Calu3 (cell line): ENCODE measurements around the gene WNK2. TPM values are rescaled to one million over a fixed set of nuclear protein-coding genes. Genes with fewer than 3 reads are reported as not detected.
A peak's percentile ranks its signal among the peaks of the same experiment; 100 is the strongest.

Source experiments
- BruUV-seq: library from RNA; stranded (reverse); fragments of 400-500 nt; replicated peaks from 2 replicates; lab custom pipeline; 2021; lab: Mats Ljungman, UMichigan
- CTCF ChIA-PET: fragments of 300-600 bp; sonication (Branson Sonifier 250); formaldehyde crosslinking; loops from one replicate; lab custom pipeline; 2022; ENCODE audit warnings: antibody characterized with exemption; lab: Charles Lee
- DNase-seq: peaks from one replicate; pipeline ENCODE4 v3.0.0; 2022
- H3K27ac Mint-ChIP-seq: one replicate; pipeline ENCODE4 v1.8.0; 2022; ENCODE audit warnings: mixed read lengths; ENCODE audit not compliant: unreplicated experiment
- H3K27me3 Mint-ChIP-seq: one replicate; pipeline ENCODE4 v1.8.0; 2022; ENCODE audit warnings: mixed read lengths; ENCODE audit not compliant: unreplicated experiment
- H3K36me3 Mint-ChIP-seq: one replicate; pipeline ENCODE4 v1.8.0; 2022; ENCODE audit warnings: mild to moderate bottlenecking, moderate library complexity, mixed read lengths; ENCODE audit not compliant: insufficient read depth, unreplicated experiment
- H3K4me1 Mint-ChIP-seq: one replicate; pipeline ENCODE4 v1.8.0; 2022; ENCODE audit warnings: mild to moderate bottlenecking, low read depth, mixed read lengths; ENCODE audit not compliant: unreplicated experiment
- H3K4me3 Mint-ChIP-seq: one replicate; pipeline ENCODE4 v1.8.0; 2022; ENCODE audit warnings: mild to moderate bottlenecking, low read depth, moderate library complexity, mixed read lengths; ENCODE audit not compliant: unreplicated experiment
- H3K9me3 Mint-ChIP-seq: one replicate; pipeline ENCODE4 v1.8.0; 2022; ENCODE audit warnings: low read depth, mixed read lengths; ENCODE audit not compliant: unreplicated experiment
- intact Hi-C: fragments of 100-400 bp; cut with micrococcal nuclease; formaldehyde crosslinking; loops from one replicate; pipeline ENCODE4 v1.10.0; 2022; ENCODE audit not compliant: unreplicated experiment
- total RNA-seq: library from RNA; stranded (reverse); gene quantifications from 2 replicates; pipeline ENCODE4 v1.2.3, GENCODE V29; 2022
- TF ChIP-seq, protein P1 (sequence below): fragments of 200-600 bp; IDR thresholded peaks from one replicate; pipeline ENCODE4 v1.8.0; 2022; ENCODE audit warnings: antibody characterized with exemption; ENCODE audit not compliant: unreplicated experiment

Gene WNK2
- total RNA-seq, 1 experiment from 2014 or later = 85.7 TPM

DNA sequence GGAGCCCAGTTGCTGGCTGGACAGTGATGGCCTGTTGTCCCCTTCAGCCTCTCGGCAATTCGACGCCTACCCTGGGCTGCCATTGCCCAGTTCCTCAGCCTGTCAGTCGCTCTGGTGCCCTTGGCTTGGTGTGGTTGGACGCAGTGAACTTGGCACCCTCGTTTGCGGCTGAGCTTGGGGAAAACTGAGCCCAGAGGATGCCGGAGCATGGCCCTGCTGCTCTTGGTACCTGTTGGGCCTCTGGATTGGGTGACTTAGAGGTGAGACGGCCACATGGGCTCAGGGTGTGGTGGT is 16.5 kb downstream of the WNK2 start:
- no TSS peak for BruUV-seq
- H3K9me3 Mint-ChIP-seq = no peaks in the 10 kb centered on the region
- intact Hi-C loops = no loop called here

DNA sequence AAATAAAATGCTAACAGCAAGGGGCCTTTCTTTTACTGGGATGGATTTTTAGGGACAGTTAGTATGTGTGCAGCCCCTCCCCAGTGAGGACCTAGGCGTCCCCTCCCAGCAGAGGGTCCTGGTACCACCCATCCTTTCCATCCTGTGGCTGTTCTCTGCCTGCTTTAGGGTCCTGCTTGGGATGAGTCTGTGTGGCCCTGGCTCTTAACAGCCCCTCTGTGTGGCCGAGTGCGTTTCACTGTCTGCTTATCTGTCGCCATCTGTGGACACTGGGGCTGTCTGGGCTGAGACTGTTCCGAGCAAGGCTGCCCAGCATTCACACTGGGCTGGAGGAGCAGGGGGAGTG is 17.0 kb downstream of the WNK2 start:
- H3K4me1 Mint-ChIP-seq = peaks cover 62% of the 10 kb centered on the region
- H3K36me3 Mint-ChIP-seq = peaks cover 38% of the 10 kb centered on the region
- H3K27me3 Mint-ChIP-seq = no peaks in the 10 kb centered on the region
- TF ChIP-seq, protein P1, sequence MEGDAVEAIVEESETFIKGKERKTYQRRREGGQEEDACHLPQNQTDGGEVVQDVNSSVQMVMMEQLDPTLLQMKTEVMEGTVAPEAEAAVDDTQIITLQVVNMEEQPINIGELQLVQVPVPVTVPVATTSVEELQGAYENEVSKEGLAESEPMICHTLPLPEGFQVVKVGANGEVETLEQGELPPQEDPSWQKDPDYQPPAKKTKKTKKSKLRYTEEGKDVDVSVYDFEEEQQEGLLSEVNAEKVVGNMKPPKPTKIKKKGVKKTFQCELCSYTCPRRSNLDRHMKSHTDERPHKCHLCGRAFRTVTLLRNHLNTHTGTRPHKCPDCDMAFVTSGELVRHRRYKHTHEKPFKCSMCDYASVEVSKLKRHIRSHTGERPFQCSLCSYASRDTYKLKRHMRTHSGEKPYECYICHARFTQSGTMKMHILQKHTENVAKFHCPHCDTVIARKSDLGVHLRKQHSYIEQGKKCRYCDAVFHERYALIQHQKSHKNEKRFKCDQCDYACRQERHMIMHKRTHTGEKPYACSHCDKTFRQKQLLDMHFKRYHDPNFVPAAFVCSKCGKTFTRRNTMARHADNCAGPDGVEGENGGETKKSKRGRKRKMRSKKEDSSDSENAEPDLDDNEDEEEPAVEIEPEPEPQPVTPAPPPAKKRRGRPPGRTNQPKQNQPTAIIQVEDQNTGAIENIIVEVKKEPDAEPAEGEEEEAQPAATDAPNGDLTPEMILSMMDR = no peak
- no TSS peak for BruUV-seq
- CTCF ChIA-PET = no interaction called here
- no peak for DNase-seq
- H3K9me3 Mint-ChIP-seq = no peaks in the 10 kb centered on the region
- H3K27ac Mint-ChIP-seq = peak overlapping the region; percentile 81
- peak overlapping the region; percentile 34 for H3K4me3 Mint-ChIP-seq
- intact Hi-C loops = no loop called here

More for the DNA sequence above, 16.5 kb downstream of the WNK2 start:
- TF ChIP-seq, protein P1 = no peak
- Mint-ChIP-seq H3K36me3 (peaks cover 34% of the 10 kb centered on the region), H3K4me1 (peaks cover 66% of the 10 kb centered on the region), H3K27me3 (no peaks in the 10 kb centered on the region), H3K27ac (peak overlapping the region; percentile 81), H3K4me3 (peak overlapping the region; percentile 34)
- CTCF ChIA-PET = no interaction called here
- DNase-seq = no peak

DNA sequence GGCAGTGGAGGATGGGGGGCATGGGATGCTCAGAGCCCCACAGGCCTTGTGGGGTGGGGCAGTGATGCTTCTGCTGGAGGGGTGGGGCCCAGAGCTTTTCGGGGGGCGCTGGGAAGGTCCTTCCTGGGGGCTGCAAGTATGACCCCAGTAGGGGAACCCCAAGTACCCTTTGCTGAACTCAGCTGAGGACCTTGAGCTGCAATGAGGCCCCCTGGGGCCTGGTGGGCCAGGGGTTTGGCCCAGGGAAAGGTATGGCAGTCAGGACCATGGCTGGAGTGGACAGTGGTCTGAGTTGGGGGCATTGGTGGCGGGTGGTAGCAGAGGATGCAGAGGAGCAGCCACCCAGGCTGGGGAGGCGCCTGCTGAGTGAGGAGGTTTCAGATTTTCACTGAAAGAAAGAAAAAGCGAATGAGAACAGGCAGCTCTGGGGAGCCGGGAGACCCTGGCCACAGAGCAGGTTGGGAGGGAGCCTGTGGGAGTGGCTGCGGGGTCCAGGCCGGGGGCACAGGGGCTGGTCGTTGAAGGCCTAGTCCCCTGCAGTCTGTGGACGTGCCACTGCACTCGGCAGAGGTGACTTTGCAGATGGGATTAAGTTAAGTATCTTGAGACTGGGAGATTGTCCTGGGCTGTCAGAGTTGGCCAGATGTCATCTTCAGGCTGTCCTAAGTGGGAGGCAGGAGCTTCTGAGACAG is 19.2 kb downstream of the WNK2 start:
- TF ChIP-seq, protein P1 = no peak
- H3K4me1 Mint-ChIP-seq = peaks cover 48% of the 10 kb centered on the region
- peaks cover 38% of the 10 kb centered on the region for H3K36me3 Mint-ChIP-seq
- DNase-seq = no peak
- CTCF ChIA-PET = interaction anchor here (1.0 kb wide), 1 partner anchor 397 kb away, joined by 3 read pairs; no protein-coding TSS in a partner anchor
- peak overlapping the region; percentile 41 for H3K4me3 Mint-ChIP-seq
- no peaks in the 10 kb centered on the region for H3K9me3 Mint-ChIP-seq
- no peaks in the 10 kb centered on the region for H3K27me3 Mint-ChIP-seq
- peak overlapping the region; percentile 76 for H3K27ac Mint-ChIP-seq
- no TSS peak for BruUV-seq
- intact Hi-C loops = no loop called here

DNA sequence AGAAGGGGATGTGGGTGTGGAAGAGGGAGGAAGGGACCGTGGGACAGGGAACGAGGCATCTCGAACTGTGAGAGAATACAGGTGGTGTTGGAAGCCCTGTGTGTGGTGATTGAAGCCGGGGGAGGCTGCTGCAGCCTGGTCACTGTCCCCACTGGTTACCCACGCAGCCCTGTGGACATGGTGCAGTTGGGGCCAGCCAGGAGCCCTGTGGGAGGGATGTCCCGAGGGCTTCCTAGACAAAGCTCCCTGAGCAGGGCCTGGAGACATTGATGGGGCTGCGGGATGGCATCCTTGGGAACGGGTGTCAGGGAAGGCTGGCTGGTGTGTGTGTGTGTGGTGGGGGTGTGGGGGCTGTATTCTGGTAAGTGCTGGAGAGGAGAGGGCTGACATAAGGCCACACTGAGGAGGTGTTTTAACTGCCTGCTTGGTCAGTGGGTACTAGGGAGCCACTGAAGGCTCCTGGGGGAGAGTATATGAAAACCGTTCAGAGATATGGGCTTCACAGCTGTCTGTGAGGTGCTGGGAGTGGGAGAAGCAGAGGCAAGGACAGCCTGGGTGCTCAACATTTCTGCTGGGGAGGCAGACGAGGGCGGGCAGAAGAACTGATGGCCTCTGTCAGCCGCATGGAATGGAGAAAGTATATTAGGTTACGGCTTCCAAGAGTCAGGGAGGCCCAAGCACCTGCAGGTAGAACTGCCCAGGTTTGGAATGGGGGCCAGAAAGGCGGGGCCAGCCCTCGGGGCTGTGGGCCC is 20.0 kb downstream of the WNK2 start:
- DNase-seq = no peak
- Mint-ChIP-seq H3K36me3 (peaks cover 38% of the 10 kb centered on the region), H3K9me3 (peaks cover 7% of the 10 kb centered on the region), H3K27ac (peak overlapping the region; percentile 76), H3K4me3 (peak overlapping the region; percentile 41), H3K27me3 (no peaks in the 10 kb centered on the region), H3K4me1 (peaks cover 51% of the 10 kb centered on the region)
- intact Hi-C loops = no loop called here
- CTCF ChIA-PET = no interaction called here
- TF ChIP-seq, protein P1 = no peak
- BruUV-seq = no TSS peak
